IMR-90 (cell line): ENCODE measurements around the gene LAMA5. TPM values are rescaled to one million over a fixed set of nuclear protein-coding genes. Genes with fewer than 3 reads are reported as not detected.
A peak's percentile ranks its signal among the peaks of the same experiment; 100 is the strongest.

Source experiments
- ATAC-seq: fragments of 200-7000 bp; cut with Tn5 transposase; 2 replicates; pipeline ENCODE4 v1.9.1; 2020; ENCODE audit warnings: low read depth, mild to moderate bottlenecking, moderate library complexity
- BruUV-seq: library from RNA; stranded (reverse); fragments of 400-500 nt; replicated peaks from 2 replicates; lab custom pipeline; 2021; lab: Mats Ljungman, UMichigan
- CTCF ChIA-PET: fragments of 300-600 bp; formaldehyde crosslinking; extraction: SDS; loops from one replicate; lab custom pipeline; 2021; ENCODE audit warnings: antibody characterized with exemption; lab: Yijun Ruan, JAX
- POLR2A ChIA-PET: fragments of 300-600 bp; sonication (Branson Sonifier 250); formaldehyde crosslinking; loops from one replicate; lab custom pipeline; 2022; ENCODE audit warnings: antibody characterized with exemption; ENCODE audit not compliant: unreplicated experiment; lab: Charles Lee
- DNase-seq: peaks from one replicate; pipeline ENCODE4 v3.0.0; 2013
- H2AFZ ChIP-seq: replicated peaks from 2 replicates; pipeline ENCODE3; 2013; ENCODE audit warnings: low read length, mild to moderate bottlenecking; ENCODE audit not compliant: poor library complexity
- H2AK5ac ChIP-seq: 2 replicates; pipeline ENCODE4 v1.6.1; 2013; ENCODE audit warnings: low read depth, low read length, inconsistent platforms
- H2AK9ac ChIP-seq: replicated peaks from 2 replicates; pipeline ENCODE3; 2013; ENCODE audit warnings: mild to moderate bottlenecking, low read depth, low read length, moderate library complexity; ENCODE audit not compliant: poor library complexity
- H2BK120ac ChIP-seq: 2 replicates; pipeline ENCODE4 v1.6.1; 2013; ENCODE audit warnings: low read depth, low read length, inconsistent platforms
- H2BK15ac ChIP-seq: 3 replicates; pipeline ENCODE4 v1.6.1; 2013; ENCODE audit warnings: low read depth, low read length, inconsistent platforms
- H2BK20ac ChIP-seq: 2 replicates; pipeline ENCODE4 v1.6.1; 2013; ENCODE audit warnings: low read depth, mild to moderate bottlenecking, inconsistent platforms, low read length, moderate library complexity
- H2BK5ac ChIP-seq: 2 replicates; pipeline ENCODE4 v1.6.1; 2013; ENCODE audit warnings: mild to moderate bottlenecking, low read depth, low read length, inconsistent platforms; ENCODE audit not compliant: poor library complexity, severe bottlenecking
- H3K14ac ChIP-seq: replicated peaks from 2 replicates; pipeline ENCODE4 v1.6.1; 2013; ENCODE audit warnings: low read depth, low read length, inconsistent platforms
- H3K18ac ChIP-seq: 2 replicates; pipeline ENCODE4 v1.6.1; 2013; ENCODE audit warnings: low read depth, low read length, control low read depth
- H3K23ac ChIP-seq: 2 replicates; pipeline ENCODE4 v1.6.1; 2013; ENCODE audit warnings: low read depth, low read length, inconsistent platforms
- H3K27ac ChIP-seq: 2 replicates; pipeline ENCODE4 v1.5.1; 2013; ENCODE audit warnings: mild to moderate bottlenecking, control low read depth, low read length; ENCODE audit not compliant: insufficient read depth
- H3K27me3 ChIP-seq: 2 replicates; pipeline ENCODE4 v1.6.1; 2013; ENCODE audit warnings: low read length; ENCODE audit not compliant: control insufficient read depth, insufficient read depth
- H3K36me3 ChIP-seq: 2 replicates; pipeline ENCODE4 v1.6.1; 2013; ENCODE audit warnings: low read length, mixed read lengths; ENCODE audit not compliant: control insufficient read depth, insufficient read depth
- H3K4ac ChIP-seq: 2 replicates; pipeline ENCODE4 v1.6.1; 2013; ENCODE audit warnings: low read depth, low read length, inconsistent platforms
- H3K4me1 ChIP-seq: 2 replicates; pipeline ENCODE4 v1.6.1; 2013; ENCODE audit warnings: low read length, mixed read lengths; ENCODE audit not compliant: control insufficient read depth, insufficient read depth
- H3K4me2 ChIP-seq: 2 replicates; pipeline ENCODE4 v1.6.1; 2013; ENCODE audit warnings: low read depth, mild to moderate bottlenecking, control low read depth, low read length, moderate library complexity
- H3K4me3 ChIP-seq: 2 replicates; pipeline ENCODE4 v1.5.1; 2013; ENCODE audit warnings: low read depth, mild to moderate bottlenecking, control low read depth, low read length, moderate library complexity; ENCODE audit not compliant: insufficient read depth
- H3K56ac ChIP-seq: 2 replicates; pipeline ENCODE4 v1.6.1; 2013; ENCODE audit warnings: low read length, inconsistent platforms; ENCODE audit not compliant: insufficient read depth; ENCODE audit errors: extremely low read depth
- H3K79me1 ChIP-seq, 2 experiments: 2 replicates each; pipeline ENCODE4 v1.6.1; 2013; ENCODE audit warnings: low read length in 2 of 2, inconsistent platforms in 1 of 2, low read depth in 1 of 2
- H3K9ac ChIP-seq: 2 replicates; pipeline ENCODE4 v1.6.1; 2013; ENCODE audit warnings: low read depth, low read length, control low read depth
- H3K9me1 ChIP-seq: 2 replicates; pipeline ENCODE4 v1.6.1; 2013; ENCODE audit warnings: low read length, inconsistent platforms; ENCODE audit not compliant: insufficient read depth
- H3K9me3 ChIP-seq: 2 replicates; pipeline ENCODE4 v1.6.1; 2013; ENCODE audit warnings: low read length; ENCODE audit not compliant: control insufficient read depth, insufficient read depth
- H4K20me1 ChIP-seq: 2 replicates; pipeline ENCODE4 v1.6.1; 2013; ENCODE audit warnings: low read length, inconsistent platforms; ENCODE audit not compliant: insufficient read depth
- H4K5ac ChIP-seq: 2 replicates; pipeline ENCODE4 v1.6.1; 2013; ENCODE audit warnings: mild to moderate bottlenecking, low read depth, low read length, control low read depth
- H4K8ac ChIP-seq, 2 experiments: 2 replicates each; pipeline ENCODE4 v1.6.1; 2013; ENCODE audit warnings: low read depth in 2 of 2, low read length in 2 of 2, control low read depth in 1 of 2, inconsistent platforms in 1 of 2
- H4K91ac ChIP-seq: 2 replicates; pipeline ENCODE4 v1.6.1; 2013; ENCODE audit warnings: low read depth, low read length, inconsistent platforms; ENCODE audit not compliant: insufficient read depth
- USF2 ChIP-seq: fragments of 150-350 bp; IDR thresholded peaks from 2 replicates; pipeline ENCODE4 v1.6.1; 2017; ENCODE audit warnings: mild to moderate bottlenecking, antibody characterized with exemption, low read length, low read depth
- WGBS, 2 experiments: methylation state at CpG; one replicate each; pipeline versions ENCODE4 v1.1.5 to v1.1.7; 2013; ENCODE audit warnings: missing lambda C conversion rate in 2 of 2; ENCODE audit not compliant: insufficient read length in 1 of 2; ENCODE audit errors: extremely low coverage in 2 of 2; 5-methylcytosine and 5-hydroxymethylcytosine counted together
- dilution Hi-C: fragments of 300-500 bp; cut with HindIII; formaldehyde crosslinking; loops from one replicate; pipeline ENCODE4 v1.14.3; 2018; ENCODE audit warnings: low sequenced_read_pairs; ENCODE audit not compliant: unreplicated experiment
- in situ Hi-C: fragments of 300-500 bp; cut with MboI; formaldehyde crosslinking; loops from 3 replicates; pipeline ENCODE4 v1.14.3; 2019; ENCODE audit warnings: low sequenced_read_pairs, inconsistent platforms, mixed read lengths
- intact Hi-C: fragments of 100-400 bp; cut with micrococcal nuclease; formaldehyde crosslinking; loops from 2 replicates; pipeline ENCODE4 v1.10.0; 2022
- polyA plus RNA-seq, 3 experiments: library from polyadenylated mRNA; depleted of rRNA; stranded (reverse); fragments of >200 nt; gene quantifications; 2 replicates each; pipeline ENCODE4 v1.2.3, GENCODE V29; 2012; ENCODE audit warnings: low replicate concordance in 1 of 3
- total RNA-seq: library from RNA; depleted of rRNA; stranded (reverse); fragments of >200 nt; gene quantifications from 2 replicates; pipeline ENCODE4 v1.2.3, GENCODE V29; 2012

The LAMA5 gene
- total and polyA plus RNA-seq, 2 of the 4 experiments (the other 2 are of a cell fraction): 0.90 to 7.3 TPM

GRCh38 chr20:62310757-62311121 is 56.4 kb downstream of the LAMA5 start:
- Histone ChIP-seq H3K23ac (no peak overlapping the region), H2BK5ac (no peak overlapping the region), H2AK5ac (no peak overlapping the region), H3K56ac (no peak overlapping the region), H3K4ac (no peak overlapping the region), H3K27ac (no peak overlapping the region), H2AK9ac (peak overlapping the region; percentile 28), H2BK15ac (no peak overlapping the region), H4K20me1 (peaks cover 15% of the 10 kb centered on the region), H4K8ac (no peak overlapping the region), H3K9ac (no peak overlapping the region), H3K36me3 (peaks cover 64% of the 10 kb centered on the region), H3K4me2 (no peak overlapping the region), H3K9me1 (no peaks in the 10 kb centered on the region), H2BK120ac (no peak overlapping the region), H4K5ac (no peak overlapping the region), H3K18ac (no peak overlapping the region), H3K4me3 (no peak overlapping the region), H3K14ac (no peak overlapping the region), H3K79me1 (peaks cover 0 to 7% of the 10 kb centered on the region in 2 experiments; a peak in 1 of 4 replicates), H2BK20ac (no peak overlapping the region), H3K27me3 (no peaks in the 10 kb centered on the region), H3K9me3 (no peaks in the 10 kb centered on the region), H2AFZ (peak overlapping the region; percentile 41), H3K4me1 (no peaks in the 10 kb centered on the region), H4K91ac (no peak overlapping the region)
- BruUV-seq: no TSS peak
- ChIA-PET CTCF (no interaction called here), POLR2A (no interaction called here)
- TF ChIP-seq USF2: no peak
- in situ Hi-C loops: no loop called here
- 68% methylated on average over 6 of the region's 25 CpGs; no CpG with 5 or more reads in 1 of the 2 experiments for WGBS, 2 experiments
- intact Hi-C loops: no loop called here
- DNase-seq: no peak
- no peak; the same call in 1 of the 2 replicates for ATAC-seq
- dilution Hi-C loops: no loop called here
